Measurements from ENCODE around the gene CARM1. TPM values are rescaled to one million over a fixed set of nuclear protein-coding genes. Genes with fewer than 3 reads are reported as not detected.

The CARM1 gene
- total RNA-seq, 1 donor from 2014 or later: 78.0 TPM

DNA sequence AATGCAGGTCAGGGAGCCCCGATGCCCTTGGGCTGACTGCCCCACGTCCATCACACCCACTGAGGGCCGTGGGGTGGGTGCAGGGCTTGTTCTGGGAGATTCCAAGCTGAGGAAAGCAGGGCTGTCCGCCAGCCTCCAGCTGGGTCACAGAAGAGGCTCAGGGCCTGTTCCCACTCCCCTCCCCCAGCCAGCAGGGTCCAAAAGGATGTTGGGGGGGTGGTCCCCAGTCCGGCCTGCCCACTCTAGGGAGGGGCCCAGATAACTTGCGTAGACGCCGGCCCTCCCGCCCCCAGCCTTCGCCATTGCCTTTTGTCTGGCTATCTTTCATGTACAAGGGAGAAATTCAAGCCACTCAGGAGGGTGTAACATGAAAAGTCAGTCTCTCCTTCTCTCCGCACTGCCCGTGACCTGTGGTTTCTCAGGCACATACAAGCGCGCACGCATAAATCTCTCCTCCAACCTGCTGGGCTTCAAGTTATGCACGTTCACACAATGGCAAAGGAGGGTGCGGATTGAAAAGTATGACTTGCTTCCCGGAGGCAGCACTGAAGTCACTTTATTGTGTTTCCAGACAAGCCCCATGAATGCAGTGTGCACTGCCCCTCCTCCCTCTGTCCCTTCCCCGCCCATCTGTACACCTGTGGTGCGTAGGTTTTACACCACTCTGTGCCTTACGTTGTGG is 20.2 kb downstream of the CARM1 start:
- Mint-ChIP-seq H3K9me3 (no peaks in the 10 kb centered on the region), H3K4me3 (peak overlapping the region; percentile 56), H3K4me1 (peaks cover 44% of the 10 kb centered on the region), H3K27me3 (ENCODE audit: low read depth) (no peaks in the 10 kb centered on the region), H3K36me3 (no peaks in the 10 kb centered on the region), H3K27ac (peak overlapping the region; percentile 99)
- DNase-seq (ENCODE audit: low spot score in 2 of 2, unreplicated experiment in 2 of 2): peak in 1 of 2 experiments; percentile 53
- TF ChIP-seq, protein P1, sequence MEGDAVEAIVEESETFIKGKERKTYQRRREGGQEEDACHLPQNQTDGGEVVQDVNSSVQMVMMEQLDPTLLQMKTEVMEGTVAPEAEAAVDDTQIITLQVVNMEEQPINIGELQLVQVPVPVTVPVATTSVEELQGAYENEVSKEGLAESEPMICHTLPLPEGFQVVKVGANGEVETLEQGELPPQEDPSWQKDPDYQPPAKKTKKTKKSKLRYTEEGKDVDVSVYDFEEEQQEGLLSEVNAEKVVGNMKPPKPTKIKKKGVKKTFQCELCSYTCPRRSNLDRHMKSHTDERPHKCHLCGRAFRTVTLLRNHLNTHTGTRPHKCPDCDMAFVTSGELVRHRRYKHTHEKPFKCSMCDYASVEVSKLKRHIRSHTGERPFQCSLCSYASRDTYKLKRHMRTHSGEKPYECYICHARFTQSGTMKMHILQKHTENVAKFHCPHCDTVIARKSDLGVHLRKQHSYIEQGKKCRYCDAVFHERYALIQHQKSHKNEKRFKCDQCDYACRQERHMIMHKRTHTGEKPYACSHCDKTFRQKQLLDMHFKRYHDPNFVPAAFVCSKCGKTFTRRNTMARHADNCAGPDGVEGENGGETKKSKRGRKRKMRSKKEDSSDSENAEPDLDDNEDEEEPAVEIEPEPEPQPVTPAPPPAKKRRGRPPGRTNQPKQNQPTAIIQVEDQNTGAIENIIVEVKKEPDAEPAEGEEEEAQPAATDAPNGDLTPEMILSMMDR (IDR thresholded peaks at IDR 0.05; ENCODE audit: unreplicated experiment): no peak

DNA sequence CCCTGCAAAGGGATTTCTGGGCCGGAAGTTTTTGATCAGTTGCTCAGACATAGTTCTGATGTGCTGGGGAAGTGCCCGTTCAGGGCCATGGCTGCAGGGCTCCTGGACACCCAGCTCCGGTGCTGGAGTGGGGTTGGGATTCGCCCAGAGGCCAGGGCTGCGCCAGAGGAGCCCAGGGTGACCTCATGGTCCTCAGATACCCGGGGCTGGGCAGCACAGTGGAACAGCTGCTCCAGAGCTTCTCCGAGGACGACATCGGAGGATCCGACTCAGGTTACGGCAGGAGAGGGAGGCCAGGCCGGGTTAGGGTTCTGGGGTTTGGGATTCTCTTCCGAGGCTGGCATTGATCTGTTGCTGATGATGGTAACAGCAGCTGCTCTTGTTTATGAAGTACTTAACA is 20.9 kb downstream of the CARM1 start:
- Mint-ChIP-seq H3K4me1 (peaks cover 47% of the 10 kb centered on the region), H3K4me3 (peak overlapping the region; percentile 56), H3K27me3 (ENCODE audit: low read depth) (no peaks in the 10 kb centered on the region), H3K36me3 (no peaks in the 10 kb centered on the region), H3K27ac (peak overlapping the region; percentile 99), H3K9me3 (no peaks in the 10 kb centered on the region)
- TF ChIP-seq, protein P1 (IDR thresholded peaks at IDR 0.05; ENCODE audit: unreplicated experiment): no peak
- no peak for DNase-seq (ENCODE audit: low spot score in 2 of 2, unreplicated experiment in 2 of 2)

DNA sequence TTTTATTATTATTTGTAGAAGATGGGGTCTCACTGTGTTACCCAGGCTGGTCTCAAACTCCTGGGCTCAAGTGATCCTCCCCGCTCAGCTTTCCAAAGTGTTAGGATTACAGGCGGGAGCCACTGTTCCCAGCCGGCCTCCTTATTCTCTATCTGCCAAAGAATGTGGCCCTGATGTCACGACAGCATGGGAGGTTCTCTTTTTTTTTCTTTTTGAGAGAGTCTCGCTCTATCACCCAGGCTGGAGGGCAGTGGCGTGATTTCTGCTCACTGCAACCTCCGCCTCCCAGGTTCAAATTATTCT is 23.5 kb downstream of the CARM1 start:
- no peak overlapping the region for H3K4me3 Mint-ChIP-seq
- no peak for DNase-seq (ENCODE audit: low spot score in 2 of 2, unreplicated experiment in 2 of 2)
- H3K27ac Mint-ChIP-seq: peak overlapping the region; percentile 89
- H3K27me3 Mint-ChIP-seq (ENCODE audit: low read depth): no peaks in the 10 kb centered on the region
- no peaks in the 10 kb centered on the region for H3K36me3 Mint-ChIP-seq
- no peaks in the 10 kb centered on the region for H3K9me3 Mint-ChIP-seq
- H3K4me1 Mint-ChIP-seq: peaks cover 32% of the 10 kb centered on the region
- TF ChIP-seq, protein P1 (IDR thresholded peaks at IDR 0.05; ENCODE audit: unreplicated experiment): no peak

DNA sequence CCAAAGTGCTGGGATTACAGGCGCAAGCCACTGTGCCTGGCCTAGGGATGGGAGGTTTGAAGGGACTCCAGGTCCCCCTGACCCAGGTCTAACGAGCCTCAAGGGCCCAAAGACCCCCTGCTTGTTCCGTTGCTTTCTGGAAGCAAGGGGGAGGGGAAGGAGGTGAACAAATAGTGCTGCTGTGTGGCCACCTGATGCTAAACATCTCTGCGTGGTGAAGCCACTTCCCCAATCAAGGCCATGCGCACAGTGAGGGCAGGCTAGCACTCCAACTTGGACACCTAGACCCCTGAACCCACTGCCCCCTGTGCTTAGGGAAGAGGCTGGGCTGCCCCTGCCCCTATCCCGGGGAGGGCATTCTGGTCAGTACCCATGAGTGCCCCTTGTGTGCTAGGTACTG is 24.0 kb downstream of the CARM1 start:
- DNase-seq (ENCODE audit: low spot score in 2 of 2, unreplicated experiment in 2 of 2): no peak
- H3K4me3 Mint-ChIP-seq: no peak overlapping the region
- H3K27me3 Mint-ChIP-seq (ENCODE audit: low read depth): no peaks in the 10 kb centered on the region
- peaks cover 32% of the 10 kb centered on the region for H3K4me1 Mint-ChIP-seq
- no peaks in the 10 kb centered on the region for H3K36me3 Mint-ChIP-seq
- H3K27ac Mint-ChIP-seq: no peak overlapping the region
- no peaks in the 10 kb centered on the region for H3K9me3 Mint-ChIP-seq
- TF ChIP-seq, protein P1 (IDR thresholded peaks at IDR 0.05; ENCODE audit: unreplicated experiment): no peak

DNA sequence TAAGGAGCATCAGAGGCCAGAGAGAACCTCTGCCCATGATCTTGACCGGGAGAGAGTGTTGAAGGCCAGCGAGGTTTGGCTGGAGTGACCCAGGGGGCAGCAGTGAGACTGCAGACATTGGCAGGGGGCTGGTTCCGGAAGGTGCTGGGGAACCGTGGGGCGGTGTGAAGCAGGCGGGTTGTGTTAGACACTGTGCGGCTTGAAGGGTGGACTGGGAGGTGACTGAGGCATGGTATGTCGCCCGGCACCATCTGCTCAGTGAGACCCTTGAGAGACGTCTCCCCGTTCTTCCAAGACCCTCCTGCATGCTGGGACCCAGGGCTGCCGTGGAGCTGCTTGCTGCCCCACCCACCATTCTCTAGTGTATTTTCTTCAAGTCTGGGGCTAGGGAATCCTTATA is 24.6 kb downstream of the CARM1 start:
- no peaks in the 10 kb centered on the region for H3K9me3 Mint-ChIP-seq
- H3K4me1 Mint-ChIP-seq: peaks cover 31% of the 10 kb centered on the region
- DNase-seq (ENCODE audit: low spot score in 2 of 2, unreplicated experiment in 2 of 2): no peak
- no peaks in the 10 kb centered on the region for H3K36me3 Mint-ChIP-seq
- TF ChIP-seq, protein P1 (IDR thresholded peaks at IDR 0.05; ENCODE audit: unreplicated experiment): no peak
- no peaks in the 10 kb centered on the region for H3K27me3 Mint-ChIP-seq (ENCODE audit: low read depth)
- no peak overlapping the region for H3K4me3 Mint-ChIP-seq
- peak overlapping the region; percentile 67 for H3K27ac Mint-ChIP-seq

Measured in mesothelial cell of epicardium (in vitro differentiated cells).